H9 (cell line): ENCODE measurements around the gene B3GNT7. TPM values are rescaled to one million over a fixed set of nuclear protein-coding genes. Genes with fewer than 3 reads are reported as not detected.
A peak's percentile ranks its signal among the peaks of the same experiment; 100 is the strongest.

Source experiments
- DNase-seq: peaks from one replicate; pipeline ENCODE4 v3.0.0-alpha.2; 2017
- H2AFZ ChIP-seq: one replicate; pipeline ENCODE4 v1.6.1; 2013; ENCODE audit warnings: mild to moderate bottlenecking, low read length, control low read depth, moderate library complexity
- H2AK5ac ChIP-seq: 2 replicates; pipeline ENCODE4 v1.6.1; 2013; ENCODE audit warnings: low read length, control low read depth, mixed read lengths; ENCODE audit not compliant: insufficient read length
- H2BK120ac ChIP-seq: one replicate; pipeline ENCODE4 v1.6.1; 2013; ENCODE audit warnings: low read depth, mild to moderate bottlenecking, low read length, control low read depth, inconsistent platforms; ENCODE audit not compliant: poor library complexity, severe bottlenecking
- H2BK12ac ChIP-seq: 2 replicates; pipeline ENCODE4 v1.6.1; 2013; ENCODE audit warnings: low read length, control low read depth, mixed read lengths, low read depth; ENCODE audit not compliant: insufficient read length
- H2BK15ac ChIP-seq: 2 replicates; pipeline ENCODE4 v1.6.1; 2013; ENCODE audit warnings: low read depth, low read length, control low read depth
- H2BK20ac ChIP-seq: one replicate; pipeline ENCODE4 v1.6.1; 2013; ENCODE audit warnings: low read depth, mild to moderate bottlenecking, low read length, control low read depth, inconsistent platforms; ENCODE audit not compliant: poor library complexity, severe bottlenecking
- H2BK5ac ChIP-seq: 2 replicates; pipeline ENCODE4 v1.6.1; 2013; ENCODE audit warnings: low read length, control low read depth, mixed read lengths; ENCODE audit not compliant: insufficient read length
- H3K14ac ChIP-seq: 2 replicates; pipeline ENCODE4 v1.6.1; 2013; ENCODE audit warnings: low read length, control low read depth; ENCODE audit not compliant: insufficient read depth
- H3K18ac ChIP-seq: 2 replicates; pipeline ENCODE4 v1.6.1; 2013; ENCODE audit warnings: low read depth, mild to moderate bottlenecking, mixed read lengths, low read length, control low read depth; ENCODE audit not compliant: insufficient read length
- H3K23ac ChIP-seq: 2 replicates; pipeline ENCODE4 v1.6.1; 2013; ENCODE audit warnings: low read length, control low read depth, mixed read lengths, low read depth; ENCODE audit not compliant: insufficient read length
- H3K23me2 ChIP-seq: 2 replicates; pipeline ENCODE4 v1.6.1; 2013; ENCODE audit warnings: low read depth, mild to moderate bottlenecking, mixed read lengths, low read length, control low read depth; ENCODE audit not compliant: insufficient read length, poor library complexity, severe bottlenecking
- H3K27ac ChIP-seq: 2 replicates; pipeline ENCODE4 v1.5.1; 2013; ENCODE audit warnings: low read length, control low read depth, mixed read lengths, low read depth; ENCODE audit not compliant: insufficient read length
- H3K27me3 ChIP-seq: 2 replicates; pipeline ENCODE4 v1.6.1; 2013; ENCODE audit warnings: low read length, control low read depth, inconsistent platforms; ENCODE audit not compliant: insufficient read depth
- H3K4ac ChIP-seq: 2 replicates; pipeline ENCODE4 v1.6.1; 2013; ENCODE audit warnings: low read depth, mild to moderate bottlenecking, control low read depth, inconsistent platforms, low read length, moderate library complexity
- H3K4me1 ChIP-seq: 2 replicates; pipeline ENCODE4 v1.6.1; 2013; ENCODE audit warnings: low read length, control low read depth, inconsistent platforms; ENCODE audit not compliant: insufficient read depth
- H3K4me2 ChIP-seq: 2 replicates; pipeline ENCODE4 v1.6.1; 2013; ENCODE audit warnings: low read length, control low read depth, mixed read lengths; ENCODE audit not compliant: insufficient read length, insufficient read depth
- H3K56ac ChIP-seq: 2 replicates; pipeline ENCODE4 v1.6.1; 2013; ENCODE audit warnings: low read depth, mild to moderate bottlenecking, mixed read lengths, low read length, control low read depth; ENCODE audit not compliant: insufficient read length
- H3K79me1 ChIP-seq: 2 replicates; pipeline ENCODE4 v1.6.1; 2013; ENCODE audit warnings: low read depth, mild to moderate bottlenecking, moderate library complexity, low read length, control low read depth, inconsistent platforms; ENCODE audit not compliant: insufficient read depth, poor library complexity, severe bottlenecking
- H3K79me2 ChIP-seq: 2 replicates; pipeline ENCODE4 v1.6.1; 2013; ENCODE audit warnings: low read length, control low read depth, inconsistent platforms; ENCODE audit not compliant: insufficient read depth
- H3K9ac ChIP-seq: 2 replicates; pipeline ENCODE4 v1.6.1; 2013; ENCODE audit warnings: low read length, control low read depth, mixed read lengths; ENCODE audit not compliant: insufficient read length; ENCODE audit errors: extremely low read depth
- H3K9me3 ChIP-seq: one replicate; pipeline ENCODE4 v1.6.1; 2013; ENCODE audit warnings: low read depth, low read length, inconsistent platforms; ENCODE audit not compliant: control insufficient read depth
- H3T11ph ChIP-seq: one replicate; pipeline ENCODE4 v1.6.1; 2013; ENCODE audit warnings: mild to moderate bottlenecking, low read length, control low read depth, inconsistent platforms
- H4K20me1 ChIP-seq: one replicate; pipeline ENCODE4 v1.6.1; 2013; ENCODE audit not compliant: control insufficient read depth, insufficient read length, insufficient read depth
- H4K5ac ChIP-seq: 2 replicates; pipeline ENCODE4 v1.6.1; 2013; ENCODE audit warnings: low read depth, mild to moderate bottlenecking, mixed read lengths, low read length, control low read depth; ENCODE audit not compliant: insufficient read length
- H4K8ac ChIP-seq: replicated peaks from 2 replicates; pipeline ENCODE4 v1.6.1; 2013; ENCODE audit warnings: low read length, control low read depth, mixed read lengths, low read depth; ENCODE audit not compliant: insufficient read length
- H4K91ac ChIP-seq: 2 replicates; pipeline ENCODE4 v1.6.1; 2013; ENCODE audit warnings: low read depth, mild to moderate bottlenecking, moderate library complexity, mixed read lengths, low read length, control low read depth; ENCODE audit not compliant: insufficient read length
- H3K27ac Mint-ChIP-seq, 3 experiments: 2 replicates in 2 of 3; 3 replicates in 1 of 3; pipeline ENCODE4 v1.8.0; 2020 to 2021; ENCODE audit warnings: mixed read lengths in 3 of 3, mild to moderate bottlenecking in 1 of 3, moderate library complexity in 1 of 3
- H3K27me3 Mint-ChIP-seq: 2 replicates; pipeline ENCODE4 v1.8.0; 2021; ENCODE audit warnings: low read depth, mild to moderate bottlenecking, moderate library complexity, mixed read lengths
- H3K36me3 Mint-ChIP-seq, 3 experiments: 2 replicates in 2 of 3; 3 replicates in 1 of 3; pipeline ENCODE4 v1.8.0; 2020 to 2021; ENCODE audit warnings: low read depth in 3 of 3, mixed read lengths in 3 of 3; ENCODE audit not compliant: insufficient read depth in 1 of 3
- H3K4me1 Mint-ChIP-seq, 2 experiments: 2 replicates each; pipeline ENCODE4 v1.8.0; 2020; ENCODE audit warnings: mixed read lengths in 2 of 2
- H3K4me3 Mint-ChIP-seq, 2 experiments: 2 replicates in 1 of 2; 3 replicates in 1 of 2; pipeline ENCODE4 v1.8.0; 2020 to 2021; ENCODE audit warnings: mild to moderate bottlenecking in 2 of 2, mixed read lengths in 2 of 2, moderate library complexity in 1 of 2
- H3K9me3 Mint-ChIP-seq, 2 experiments: 2 replicates in 1 of 2; 3 replicates in 1 of 2; pipeline ENCODE4 v1.8.0; 2020; ENCODE audit warnings: mild to moderate bottlenecking in 2 of 2, mixed read lengths in 2 of 2, moderate library complexity in 1 of 2
- WGBS: extraction: QIAGEN DNeasy Blood & Tissue Kit; methylation state at CpG from one replicate; pipeline ENCODE4 v1.1.7; 2013; ENCODE audit warnings: missing lambda C conversion rate, low lambda C conversion rate, mixed read lengths; ENCODE audit not compliant: insufficient read length; ENCODE audit errors: extremely low coverage; 5-methylcytosine and 5-hydroxymethylcytosine counted together
- total RNA-seq: library from RNA; stranded (reverse); gene quantifications from 2 replicates; pipeline ENCODE4 v1.2.1, GENCODE V29; 2021
- TF ChIP-seq, protein P1 (sequence below): fragments of 200-600 bp; sonication (generic); conservative IDR thresholded peaks from 3 replicates; pipeline ENCODE4 v1.8.0; 2021; ENCODE audit warnings: antibody characterized with exemption, mild to moderate bottlenecking

B3GNT7 gene
- total RNA-seq, 1 experiment from 2014 or later = 42.2 TPM

DNA sequence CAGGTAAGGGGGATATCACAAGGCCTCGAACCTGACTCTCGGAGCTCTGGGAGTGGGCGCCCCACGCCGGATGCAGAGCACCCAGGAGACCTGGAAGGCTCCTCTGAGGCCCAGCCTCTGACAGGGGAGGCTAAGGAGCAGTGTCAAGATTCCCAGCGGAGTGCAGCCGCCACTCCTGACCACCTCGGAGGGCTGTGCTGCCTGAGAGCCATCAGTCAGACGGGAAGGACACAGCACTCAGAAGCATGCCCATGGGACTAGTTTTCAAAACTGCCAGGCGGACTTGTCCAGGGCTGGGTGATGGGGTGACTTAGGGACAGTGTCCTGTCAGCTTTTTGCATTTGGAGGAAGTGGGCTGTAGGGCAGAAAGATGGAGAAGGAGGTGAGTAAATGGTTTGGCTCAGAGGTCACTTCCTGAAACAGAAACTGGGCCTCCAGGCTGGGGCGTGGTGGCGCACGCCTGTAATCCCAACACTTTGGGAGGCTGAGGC lies 34.6 kb upstream of the B3GNT7 start:
- Mint-ChIP-seq H3K4me3 (no peak overlapping the region), H3K4me1 (peaks cover 41 to 50% of the 10 kb centered on the region in 2 experiments), H3K9me3 (no peaks in the 10 kb centered on the region), H3K27ac (peak overlapping the region in 2 of 3 experiments; percentile 68 to 81; a peak in 4 of 7 replicates), H3K36me3 (peaks cover 4 to 9% (median 5%) of the 10 kb centered on the region in 3 experiments; a peak in 5 of 7 replicates), H3K27me3 (no peaks in the 10 kb centered on the region; the same call in 1 of the 2 replicates)
- Histone ChIP-seq H3K4me2 (no peak overlapping the region), H3K9ac (no peak overlapping the region), H4K20me1 (no peaks in the 10 kb centered on the region), H3K79me2 (no peaks in the 10 kb centered on the region), H2BK15ac (no peak overlapping the region), H2AFZ (no peak overlapping the region), H3K23me2 (no peaks in the 10 kb centered on the region), H3T11ph (no peak overlapping the region), H3K14ac (no peak overlapping the region), H4K8ac (no peak overlapping the region), H2BK120ac (no peak overlapping the region), H2BK12ac (no peak overlapping the region), H3K27ac (no peak overlapping the region), H2BK5ac (no peak overlapping the region), H3K9me3 (no peaks in the 10 kb centered on the region), H3K23ac (no peak overlapping the region), H3K79me1 (no peaks in the 10 kb centered on the region), H4K5ac (no peak overlapping the region), H3K56ac (no peak overlapping the region), H3K27me3 (no peaks in the 10 kb centered on the region), H4K91ac (peak overlapping the region; percentile 73), H2BK20ac (no peak overlapping the region), H3K4ac (no peak overlapping the region), H3K18ac (no peak overlapping the region), H3K4me1 (no peaks in the 10 kb centered on the region), H2AK5ac (no peak overlapping the region)
- no peak for DNase-seq
- TF ChIP-seq, protein P1, sequence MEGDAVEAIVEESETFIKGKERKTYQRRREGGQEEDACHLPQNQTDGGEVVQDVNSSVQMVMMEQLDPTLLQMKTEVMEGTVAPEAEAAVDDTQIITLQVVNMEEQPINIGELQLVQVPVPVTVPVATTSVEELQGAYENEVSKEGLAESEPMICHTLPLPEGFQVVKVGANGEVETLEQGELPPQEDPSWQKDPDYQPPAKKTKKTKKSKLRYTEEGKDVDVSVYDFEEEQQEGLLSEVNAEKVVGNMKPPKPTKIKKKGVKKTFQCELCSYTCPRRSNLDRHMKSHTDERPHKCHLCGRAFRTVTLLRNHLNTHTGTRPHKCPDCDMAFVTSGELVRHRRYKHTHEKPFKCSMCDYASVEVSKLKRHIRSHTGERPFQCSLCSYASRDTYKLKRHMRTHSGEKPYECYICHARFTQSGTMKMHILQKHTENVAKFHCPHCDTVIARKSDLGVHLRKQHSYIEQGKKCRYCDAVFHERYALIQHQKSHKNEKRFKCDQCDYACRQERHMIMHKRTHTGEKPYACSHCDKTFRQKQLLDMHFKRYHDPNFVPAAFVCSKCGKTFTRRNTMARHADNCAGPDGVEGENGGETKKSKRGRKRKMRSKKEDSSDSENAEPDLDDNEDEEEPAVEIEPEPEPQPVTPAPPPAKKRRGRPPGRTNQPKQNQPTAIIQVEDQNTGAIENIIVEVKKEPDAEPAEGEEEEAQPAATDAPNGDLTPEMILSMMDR = no peak
- no CpG with 5 or more reads among the region's 13 CpGs for WGBS
